Spleen (tissue), 11 donors: ENCODE data around the gene OGDH. TPM values are rescaled to one million over a fixed set of nuclear protein-coding genes. Genes with fewer than 3 reads are reported as not detected.
A peak's percentile ranks its signal among the peaks of the same experiment; 100 is the strongest.

Source experiments
- DNase-seq: peaks from one replicate; pipeline ENCODE4 v3.0.0-alpha.2; 2020
- H3K27ac ChIP-seq, 8 donors: fragments of 200-600 bp; sonication (generic) in 7 of 8; 1 replicate in 4 of 8; 2 replicates in 4 of 8; pipeline versions ENCODE4 v1.5.0 to v1.8.0; 2016 to 2021; ENCODE audit warnings: inconsistent platforms in 4 of 8, mild to moderate bottlenecking in 4 of 8, moderate library complexity in 1 of 8
- H3K27me3 ChIP-seq, 7 donors: fragments of 200-600 bp; sonication (generic) in 6 of 7; replicated peaks in 1 of 7; 1 replicate in 4 of 7; 2 replicates in 3 of 7; pipeline versions ENCODE4 v1.5.0 to v1.8.0; 2016 to 2021; ENCODE audit warnings: inconsistent platforms in 3 of 7, mild to moderate bottlenecking in 1 of 7
- H3K36me3 ChIP-seq, 6 donors: fragments of 200-600 bp; sonication (generic) in 5 of 6; 1 replicate in 4 of 6; 2 replicates in 2 of 6; pipeline versions ENCODE4 v1.5.0 to v1.8.0; 2016 to 2021; ENCODE audit warnings: inconsistent platforms in 2 of 6
- H3K4me1 ChIP-seq, 6 donors: fragments of 200-600 bp; sonication (generic) in 5 of 6; 1 replicate in 3 of 6; 2 replicates in 3 of 6; pipeline versions ENCODE4 v1.5.0 to v1.8.0; 2016 to 2021; ENCODE audit warnings: inconsistent platforms in 3 of 6
- H3K4me3 ChIP-seq, 8 donors: fragments of 200-600 bp; sonication (generic) in 7 of 8; 1 replicate in 4 of 8; 2 replicates in 4 of 8; pipeline versions ENCODE4 v1.5.0 to v1.8.0; 2016 to 2021; ENCODE audit warnings: inconsistent platforms in 4 of 8, mild to moderate bottlenecking in 4 of 8, moderate library complexity in 2 of 8
- H3K9me3 ChIP-seq, 8 donors: fragments of 200-600 bp; sonication (generic) in 7 of 8; 1 replicate in 4 of 8; 2 replicates in 4 of 8; pipeline versions ENCODE4 v1.5.0 to v1.8.0; 2016 to 2021; ENCODE audit warnings: inconsistent platforms in 4 of 8
- POLR2A ChIP-seq, 3 donors: fragments of 450-650 bp; IDR thresholded peaks; one replicate each; pipeline ENCODE4 v1.5.1; 2017; ENCODE audit warnings: antibody characterized with exemption in 3 of 3, mild to moderate bottlenecking in 1 of 3
- POLR2AphosphoS5 ChIP-seq, 3 donors: sonication (generic); formaldehyde crosslinking; IDR thresholded peaks; one replicate each; pipeline ENCODE4 v1.5.1; 2017; ENCODE audit warnings: antibody characterized with exemption in 3 of 3
- WGBS, 5 donors: extraction: QIAGEN DNeasy Blood & Tissue Kit in 3 of 5; methylation state at CpG; one replicate each; pipeline versions ENCODE4 v1.1.5 to v1.1.7; 2013 to 2018; 5-methylcytosine and 5-hydroxymethylcytosine counted together
- intact Hi-C: fragments of 100-400 bp; cut with DNase I; formaldehyde crosslinking; loops from one replicate; pipeline ENCODE4 v1.15.0; 2023; ENCODE audit warnings: low total_unique reads
- polyA plus RNA-seq, 3 donors: library from polyadenylated mRNA; stranded (reverse); fragments of 200-250 nt; gene quantifications; one replicate each; pipeline ENCODE4 v1.2.1, GENCODE V29; 2013
- total RNA-seq, 7 donors: library from RNA; depleted of rRNA in 3 of 7; stranded (reverse); fragments of >200 nt in 3 of 7; fragmentation: NEBNext Ultra II Directional in 4 of 7; extraction: Animal tissue kit (Norgen Biotek cat#: 25700) in 4 of 7; gene quantifications; one replicate each; pipeline versions ENCODE4 v1.1.0 to v1.2.1, GENCODE V29; 2016 to 2021
- TF ChIP-seq, protein P1 (sequence below), 11 experiments: fragments of 200-600 bp in 7 of 11; fragments of 450-650 bp in 4 of 11; sonication (generic) in 4 of 11; IDR thresholded peaks in 8 of 11; conservative IDR thresholded peaks in 3 of 11; 1 replicate in 7 of 11; 2 replicates in 4 of 11; pipeline versions ENCODE4 v1.4.0 to v1.8.0; 2016 to 2021; ENCODE audit warnings: antibody characterized with exemption in 11 of 11, inconsistent platforms in 4 of 11, mild to moderate bottlenecking in 1 of 11
- donor health status: healthy with polysubstance abuse.
- donor health status: DM: no; HTN: no; CAD: no; lungs with moderate emphysema.
- donor health status: DM: no; HTN: no; CAD: no.
- donor health status: Bipolar disorder and iron deficiency.
- donor health status: healthy.
- donor health status: DM: no; HTN: no; CAD: no.
- donor health status: DM: yes; HTN: yes; CAD: no.

Gene OGDH
- total and polyA plus RNA-seq, 10 donors, result 15.7 to 120 (median 86.4) TPM

DNA sequence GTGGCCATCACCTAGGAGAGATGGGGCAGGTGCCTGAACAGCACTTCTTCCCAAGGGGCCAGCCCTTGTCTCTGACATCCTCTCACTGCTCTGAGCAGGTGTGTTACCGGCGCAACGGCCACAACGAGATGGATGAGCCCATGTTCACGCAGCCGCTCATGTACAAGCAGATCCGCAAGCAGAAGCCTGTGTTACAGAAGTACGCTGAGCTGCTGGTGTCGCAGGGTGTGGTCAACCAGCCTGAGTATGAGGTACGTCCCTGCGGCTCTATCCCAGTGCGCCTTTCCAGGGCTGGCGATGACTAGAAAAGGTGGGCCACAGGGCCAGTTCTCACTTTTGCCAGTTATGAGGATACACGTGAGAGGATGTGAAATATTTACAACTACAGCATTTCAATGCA is 87.9 kb downstream of the OGDH start:
- TF ChIP-seq POLR2A (IDR thresholded peaks at IDR 0.05), result no peak
- peak in 1 of 3 donors; percentile 11 for TF ChIP-seq POLR2AphosphoS5 (IDR thresholded peaks at IDR 0.05)
- TF ChIP-seq, protein P1, sequence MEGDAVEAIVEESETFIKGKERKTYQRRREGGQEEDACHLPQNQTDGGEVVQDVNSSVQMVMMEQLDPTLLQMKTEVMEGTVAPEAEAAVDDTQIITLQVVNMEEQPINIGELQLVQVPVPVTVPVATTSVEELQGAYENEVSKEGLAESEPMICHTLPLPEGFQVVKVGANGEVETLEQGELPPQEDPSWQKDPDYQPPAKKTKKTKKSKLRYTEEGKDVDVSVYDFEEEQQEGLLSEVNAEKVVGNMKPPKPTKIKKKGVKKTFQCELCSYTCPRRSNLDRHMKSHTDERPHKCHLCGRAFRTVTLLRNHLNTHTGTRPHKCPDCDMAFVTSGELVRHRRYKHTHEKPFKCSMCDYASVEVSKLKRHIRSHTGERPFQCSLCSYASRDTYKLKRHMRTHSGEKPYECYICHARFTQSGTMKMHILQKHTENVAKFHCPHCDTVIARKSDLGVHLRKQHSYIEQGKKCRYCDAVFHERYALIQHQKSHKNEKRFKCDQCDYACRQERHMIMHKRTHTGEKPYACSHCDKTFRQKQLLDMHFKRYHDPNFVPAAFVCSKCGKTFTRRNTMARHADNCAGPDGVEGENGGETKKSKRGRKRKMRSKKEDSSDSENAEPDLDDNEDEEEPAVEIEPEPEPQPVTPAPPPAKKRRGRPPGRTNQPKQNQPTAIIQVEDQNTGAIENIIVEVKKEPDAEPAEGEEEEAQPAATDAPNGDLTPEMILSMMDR (IDR thresholded peaks at IDR 0.05 in 8 of 11, conservative IDR thresholded peaks at IDR 0.05 in 3 of 11), result no peak
- WGBS, 5 donors, result 95 to 98% (median 97%) methylated on average over 11 to 14 of the region's 14 CpGs
- DNase-seq, result no peak

DNA sequence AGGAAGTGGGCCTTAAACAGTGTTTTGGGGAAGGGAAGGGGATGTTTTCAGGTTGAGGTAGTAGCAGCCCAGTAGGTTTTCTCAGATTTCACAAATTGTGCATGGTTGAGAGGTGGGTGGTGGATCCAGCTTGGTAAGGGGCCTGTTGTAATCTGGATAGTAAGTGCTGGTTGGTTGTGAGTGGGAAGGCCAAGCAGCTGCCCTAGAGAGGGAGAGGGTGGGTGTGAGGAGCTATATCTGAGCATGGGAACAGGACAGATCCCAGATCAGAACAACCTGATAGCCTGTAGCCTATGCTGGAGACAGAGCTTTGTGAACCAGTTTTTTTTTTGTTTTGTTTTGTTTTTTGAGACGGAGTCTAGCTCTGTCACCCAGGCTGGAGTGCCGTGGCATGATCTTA is 88.3 kb downstream of the OGDH start:
- 93 to 100% (median 95%) methylated on average over 2 of the region's 2 CpGs for WGBS, 5 donors
- Histone ChIP-seq H3K4me3 (no peak overlapping the region), H3K27ac (no peak overlapping the region), H3K27me3 (no peaks in the 10 kb centered on the region), H3K9me3 (peaks cover 0 to 4% (median 0%) of the 10 kb centered on the region in 8 donors), H3K4me1 (no peaks in the 10 kb centered on the region), H3K36me3 (peaks cover 4 to 100% (median 71%) of the 10 kb centered on the region in 6 donors)
- DNase-seq, result no peak
- no peak for TF ChIP-seq POLR2AphosphoS5 (IDR thresholded peaks at IDR 0.05)
- TF ChIP-seq, protein P1 (IDR thresholded peaks at IDR 0.05 in 8 of 11, conservative IDR thresholded peaks at IDR 0.05 in 3 of 11), result no peak
- TF ChIP-seq POLR2A (IDR thresholded peaks at IDR 0.05), result no peak
- intact Hi-C loops, result no loop called here

More for the DNA sequence above, 87.9 kb downstream of the OGDH start:
- H3K9me3 ChIP-seq, result peaks cover 0 to under 1% (median 0%) of the 10 kb centered on the region in 8 donors
- intact Hi-C loops, result no loop called here
- no peak overlapping the region for H3K4me3 ChIP-seq
- no peaks in the 10 kb centered on the region for H3K27me3 ChIP-seq
- H3K36me3 ChIP-seq, result peaks cover 4 to 100% (median 67%) of the 10 kb centered on the region in 6 donors
- no peaks in the 10 kb centered on the region for H3K4me1 ChIP-seq
- no peak overlapping the region for H3K27ac ChIP-seq

DNA sequence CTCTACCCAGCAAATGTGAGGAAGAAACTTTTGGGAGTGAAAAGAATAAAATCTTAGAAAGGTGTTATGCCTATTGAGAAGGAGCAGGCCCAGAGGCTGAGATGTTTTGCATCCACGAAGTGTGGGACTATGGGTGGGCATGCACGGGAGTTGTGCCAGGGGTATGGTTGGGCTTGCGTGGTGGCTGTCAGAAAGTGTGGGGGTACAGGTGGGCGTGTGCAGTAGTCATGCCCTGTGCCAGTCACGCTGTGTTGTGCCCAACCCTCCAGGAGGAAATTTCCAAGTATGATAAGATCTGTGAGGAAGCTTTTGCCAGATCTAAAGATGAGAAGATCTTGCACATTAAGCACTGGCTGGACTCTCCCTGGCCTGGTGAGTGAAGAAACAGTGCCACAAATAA is 89.3 kb downstream of the OGDH start:
- no peak overlapping the region for H3K4me3 ChIP-seq
- H3K9me3 ChIP-seq, result peaks cover 0 to 4% (median 0%) of the 10 kb centered on the region in 8 donors
- intact Hi-C loops, result no loop called here
- H3K4me1 ChIP-seq, result no peaks in the 10 kb centered on the region
- TF ChIP-seq, protein P1 (IDR thresholded peaks at IDR 0.05 in 8 of 11, conservative IDR thresholded peaks at IDR 0.05 in 3 of 11), result no peak
- TF ChIP-seq POLR2AphosphoS5 (IDR thresholded peaks at IDR 0.05) (no peak), POLR2A (IDR thresholded peaks at IDR 0.05) (no peak)
- WGBS, 5 donors, result 87 to 95% (median 94%) methylated on average over 5 of the region's 5 CpGs
- DNase-seq, result peak; percentile 21
- H3K27me3 ChIP-seq, result no peaks in the 10 kb centered on the region
- no peak overlapping the region for H3K27ac ChIP-seq
- peaks cover 4 to 100% (median 76%) of the 10 kb centered on the region in 6 donors for H3K36me3 ChIP-seq

DNA sequence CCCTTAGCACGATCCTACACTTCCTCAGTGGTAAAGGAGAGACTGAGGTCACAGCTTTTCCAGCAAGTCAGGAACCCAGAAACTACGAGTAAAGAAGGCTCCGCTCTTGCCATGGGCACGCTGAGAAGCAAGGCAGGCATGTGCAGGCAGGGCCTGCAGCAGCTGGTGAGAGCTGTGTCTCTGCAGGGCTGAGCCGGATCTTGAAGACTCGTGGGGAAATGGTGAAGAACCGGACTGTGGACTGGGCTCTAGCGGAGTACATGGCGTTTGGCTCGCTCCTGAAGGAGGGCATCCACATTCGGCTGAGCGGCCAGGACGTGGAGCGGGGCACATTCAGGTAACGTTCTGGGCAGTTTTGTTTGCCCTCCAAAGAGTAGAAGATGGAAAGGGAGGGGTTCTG is 90.3 kb downstream of the OGDH start:
- Histone ChIP-seq H3K4me1 (no peaks in the 10 kb centered on the region), H3K27ac (no peak overlapping the region), H3K36me3 (peaks cover 4 to 100% (median 82%) of the 10 kb centered on the region in 6 donors), H3K9me3 (peaks cover 0 to 4% (median 0%) of the 10 kb centered on the region in 8 donors), H3K27me3 (no peaks in the 10 kb centered on the region), H3K4me3 (no peak overlapping the region)
- 92 to 97% (median 94%) methylated on average over 15 of the region's 15 CpGs for WGBS, 5 donors
- TF ChIP-seq POLR2A (IDR thresholded peaks at IDR 0.05), result no peak
- TF ChIP-seq, protein P1 (IDR thresholded peaks at IDR 0.05 in 8 of 11, conservative IDR thresholded peaks at IDR 0.05 in 3 of 11), result no peak
- no peak for TF ChIP-seq POLR2AphosphoS5 (IDR thresholded peaks at IDR 0.05)
- intact Hi-C loops, result no loop called here
- peak; percentile 28 for DNase-seq
